ENCODE data around the gene OR7G2.

GRCh38 chr19:9070066-9070465, 37.2 kb downstream of the OR7G2 start:
- TF ChIP-seq POLR2A (IDR thresholded peaks at IDR 0.05) = no peak
- TF ChIP-seq CTCF (IDR thresholded peaks at IDR 0.05) = no peak
